Measurements from ENCODE around the gene TCF15.

The TCF15 gene

DNA sequence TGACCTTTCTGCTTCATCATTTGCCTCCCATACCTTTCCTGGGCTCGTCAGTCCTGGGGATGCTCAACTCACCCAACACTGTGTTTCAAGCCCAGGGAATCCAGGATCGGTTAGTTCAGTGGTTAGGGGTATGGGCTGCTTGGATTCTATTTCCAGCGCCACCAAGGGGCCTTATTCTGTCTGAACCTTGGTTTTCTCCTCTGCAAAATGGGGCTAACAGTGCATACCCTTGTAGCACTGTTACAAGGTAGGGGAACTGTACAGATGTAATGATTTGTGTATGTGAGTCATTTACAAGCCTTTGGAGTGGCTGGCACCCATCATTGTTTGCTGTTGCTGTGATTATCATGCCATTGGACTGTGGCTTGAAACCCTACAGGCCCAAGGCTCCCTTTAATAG, 52.0 kb downstream of the TCF15 start:
- peaks cover 58% of the 10 kb centered on the region for H3K27me3 ChIP-seq (ENCODE audit: control insufficient read depth, insufficient read depth, low read length)
- H3K9ac ChIP-seq (ENCODE audit: low read depth, low read length) = no peak overlapping the region
- no peak overlapping the region for H3K4me3 ChIP-seq (ENCODE audit: low read length)
- H3K4me1 ChIP-seq (ENCODE audit: control insufficient read depth, insufficient read depth, low read length) = no peaks in the 10 kb centered on the region
- H3K9me3 ChIP-seq (replicated peaks; ENCODE audit: low read length) = no peaks in the 10 kb centered on the region
- H3K4me2 ChIP-seq (ENCODE audit: low read length) = no peak overlapping the region
- H3K36me3 ChIP-seq (ENCODE audit: insufficient read depth, low read length) = no peaks in the 10 kb centered on the region

GRCh38 chr20:556984-557383, 53.1 kb downstream of the TCF15 start:
- Histone ChIP-seq H3K27me3 (ENCODE audit: control insufficient read depth, insufficient read depth, low read length) (peaks cover 50% of the 10 kb centered on the region), H3K36me3 (ENCODE audit: insufficient read depth, low read length) (no peaks in the 10 kb centered on the region), H3K4me1 (ENCODE audit: control insufficient read depth, insufficient read depth, low read length) (no peaks in the 10 kb centered on the region), H3K4me3 (ENCODE audit: low read length) (no peak overlapping the region), H3K9ac (ENCODE audit: low read depth, low read length) (no peak overlapping the region), H3K9me3 (replicated peaks; ENCODE audit: low read length) (no peaks in the 10 kb centered on the region), H3K4me2 (ENCODE audit: low read length) (no peak overlapping the region)

GRCh38 chr20:555976-556385, 54.1 kb downstream of the TCF15 start:
- Histone ChIP-seq H3K4me2 (ENCODE audit: low read length) (no peak overlapping the region), H3K4me3 (ENCODE audit: low read length) (no peak overlapping the region), H3K36me3 (ENCODE audit: insufficient read depth, low read length) (no peaks in the 10 kb centered on the region), H3K9ac (ENCODE audit: low read depth, low read length) (no peak overlapping the region), H3K9me3 (replicated peaks; ENCODE audit: low read length) (no peaks in the 10 kb centered on the region), H3K27me3 (ENCODE audit: control insufficient read depth, insufficient read depth, low read length) (peaks cover 45% of the 10 kb centered on the region), H3K4me1 (ENCODE audit: control insufficient read depth, insufficient read depth, low read length) (no peaks in the 10 kb centered on the region)

Measured in skeletal muscle satellite cell (primary cell).